Measurements from ENCODE around the gene SLC25A44.

The SLC25A44 gene

DNA sequence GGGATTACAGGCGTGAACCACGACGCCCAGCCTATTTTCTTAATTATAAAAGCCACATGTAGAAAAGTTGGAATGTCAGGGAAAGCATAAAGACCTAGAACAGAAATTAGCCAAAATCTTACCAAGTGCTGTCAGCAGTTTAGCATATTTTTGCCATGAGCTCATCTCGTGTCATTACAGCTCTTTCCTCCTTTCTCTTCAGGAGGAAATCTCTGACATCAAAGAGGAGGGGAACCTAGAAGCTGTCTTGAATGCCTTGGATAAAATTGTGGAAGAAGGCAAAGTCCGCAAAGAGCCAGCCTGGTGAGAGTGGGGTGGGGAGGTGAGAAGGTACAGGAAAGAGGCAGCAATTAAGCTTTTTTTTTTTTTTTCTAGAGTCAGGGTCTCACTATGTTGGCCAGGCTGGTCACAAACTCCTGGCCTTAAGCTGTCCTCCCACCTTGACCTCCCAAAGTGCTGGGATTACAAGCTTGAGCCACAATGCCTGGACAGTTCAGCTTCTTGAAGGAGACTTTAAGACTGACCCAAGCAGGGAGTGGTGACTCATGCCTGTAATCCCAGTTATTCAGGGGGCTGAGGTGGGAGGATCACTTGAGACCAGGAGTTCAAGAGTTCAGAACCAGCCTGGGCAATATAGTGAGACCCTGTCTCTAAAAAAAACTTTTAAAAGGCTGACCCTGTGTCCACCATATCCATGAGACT lies 39.7 kb downstream of the SLC25A44 start:
- Histone ChIP-seq H3K4me1 (no peaks in the 10 kb centered on the region), H2AFZ (no peak overlapping the region), H3K4me3 (ENCODE audit: low read depth, low read length) (no peak overlapping the region), H3K79me2 (no peaks in the 10 kb centered on the region), H3K9ac (no peak overlapping the region), H3K36me3 (ENCODE audit: control insufficient read depth, insufficient read depth, low read length) (no peaks in the 10 kb centered on the region), H3K27ac (no peak overlapping the region), H3K27me3 (ENCODE audit: control insufficient read depth, insufficient read depth, low read length) (no peaks in the 10 kb centered on the region), H3K9me3 (ENCODE audit: control insufficient read depth, low read length) (no peaks in the 10 kb centered on the region), H3K4me2 (ENCODE audit: low read length) (no peak overlapping the region)
- TF ChIP-seq, protein P1, sequence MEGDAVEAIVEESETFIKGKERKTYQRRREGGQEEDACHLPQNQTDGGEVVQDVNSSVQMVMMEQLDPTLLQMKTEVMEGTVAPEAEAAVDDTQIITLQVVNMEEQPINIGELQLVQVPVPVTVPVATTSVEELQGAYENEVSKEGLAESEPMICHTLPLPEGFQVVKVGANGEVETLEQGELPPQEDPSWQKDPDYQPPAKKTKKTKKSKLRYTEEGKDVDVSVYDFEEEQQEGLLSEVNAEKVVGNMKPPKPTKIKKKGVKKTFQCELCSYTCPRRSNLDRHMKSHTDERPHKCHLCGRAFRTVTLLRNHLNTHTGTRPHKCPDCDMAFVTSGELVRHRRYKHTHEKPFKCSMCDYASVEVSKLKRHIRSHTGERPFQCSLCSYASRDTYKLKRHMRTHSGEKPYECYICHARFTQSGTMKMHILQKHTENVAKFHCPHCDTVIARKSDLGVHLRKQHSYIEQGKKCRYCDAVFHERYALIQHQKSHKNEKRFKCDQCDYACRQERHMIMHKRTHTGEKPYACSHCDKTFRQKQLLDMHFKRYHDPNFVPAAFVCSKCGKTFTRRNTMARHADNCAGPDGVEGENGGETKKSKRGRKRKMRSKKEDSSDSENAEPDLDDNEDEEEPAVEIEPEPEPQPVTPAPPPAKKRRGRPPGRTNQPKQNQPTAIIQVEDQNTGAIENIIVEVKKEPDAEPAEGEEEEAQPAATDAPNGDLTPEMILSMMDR (IDR thresholded peaks at IDR 0.05): no peak

DNA sequence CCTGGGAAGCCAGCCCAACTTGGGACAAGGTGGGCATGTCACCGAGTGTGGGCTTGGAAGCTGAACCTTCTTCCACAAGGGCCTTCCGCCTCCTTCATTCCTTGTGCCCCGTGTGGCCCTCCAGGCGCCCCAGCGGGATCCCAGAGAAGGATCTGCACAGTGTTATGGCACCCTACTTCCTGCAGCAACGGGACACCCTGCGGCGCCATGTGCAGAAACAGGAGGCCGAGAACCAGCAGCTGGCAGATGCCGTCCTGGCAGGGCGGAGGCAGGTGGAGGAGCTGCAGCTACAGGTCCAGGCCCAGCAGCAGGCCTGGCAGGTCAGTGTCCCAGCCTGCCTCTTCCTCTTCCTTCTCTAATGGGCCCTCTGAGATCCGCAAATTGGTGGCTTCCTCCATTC lies 42.3 kb downstream of the SLC25A44 start:
- no peak overlapping the region for H3K4me3 ChIP-seq (ENCODE audit: low read depth, low read length)
- no peak overlapping the region for H2AFZ ChIP-seq
- H3K27me3 ChIP-seq (ENCODE audit: control insufficient read depth, insufficient read depth, low read length): no peaks in the 10 kb centered on the region
- no peak overlapping the region for H3K4me2 ChIP-seq (ENCODE audit: low read length)
- TF ChIP-seq, protein P1 (IDR thresholded peaks at IDR 0.05): no peak
- H3K36me3 ChIP-seq (ENCODE audit: control insufficient read depth, insufficient read depth, low read length): no peaks in the 10 kb centered on the region
- H3K79me2 ChIP-seq: no peaks in the 10 kb centered on the region
- no peak overlapping the region for H3K27ac ChIP-seq
- no peak overlapping the region for H3K9ac ChIP-seq
- no peaks in the 10 kb centered on the region for H3K4me1 ChIP-seq
- no peaks in the 10 kb centered on the region for H3K9me3 ChIP-seq (ENCODE audit: control insufficient read depth, low read length)

DNA sequence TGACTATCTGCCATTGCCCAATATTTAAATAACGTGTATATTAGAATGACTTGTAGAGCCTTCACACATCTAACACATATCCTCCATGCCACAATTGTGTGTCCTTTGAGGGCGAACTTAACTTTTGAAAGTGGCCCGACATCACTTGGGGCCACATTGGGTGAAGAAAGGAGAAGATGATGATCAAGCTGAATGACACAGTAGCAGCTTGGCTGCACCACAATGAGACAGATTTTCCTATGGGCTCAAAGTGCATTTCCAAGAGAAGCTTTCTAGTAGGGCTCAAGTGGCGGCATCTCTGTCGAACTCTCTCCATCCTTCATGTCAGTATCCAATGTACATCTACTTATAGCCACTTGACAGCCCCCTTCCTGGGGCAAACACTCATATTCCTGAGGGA lies 44.3 kb downstream of the SLC25A44 start:
- Histone ChIP-seq H3K79me2 (no peaks in the 10 kb centered on the region), H3K36me3 (ENCODE audit: control insufficient read depth, insufficient read depth, low read length) (no peaks in the 10 kb centered on the region), H3K4me3 (ENCODE audit: low read depth, low read length) (no peak overlapping the region), H2AFZ (no peak overlapping the region), H3K9ac (no peak overlapping the region), H3K4me1 (no peaks in the 10 kb centered on the region), H3K4me2 (ENCODE audit: low read length) (no peak overlapping the region), H3K9me3 (ENCODE audit: control insufficient read depth, low read length) (no peaks in the 10 kb centered on the region), H3K27me3 (ENCODE audit: control insufficient read depth, insufficient read depth, low read length) (no peaks in the 10 kb centered on the region), H3K27ac (no peak overlapping the region)
- TF ChIP-seq, protein P1 (IDR thresholded peaks at IDR 0.05): no peak

DNA sequence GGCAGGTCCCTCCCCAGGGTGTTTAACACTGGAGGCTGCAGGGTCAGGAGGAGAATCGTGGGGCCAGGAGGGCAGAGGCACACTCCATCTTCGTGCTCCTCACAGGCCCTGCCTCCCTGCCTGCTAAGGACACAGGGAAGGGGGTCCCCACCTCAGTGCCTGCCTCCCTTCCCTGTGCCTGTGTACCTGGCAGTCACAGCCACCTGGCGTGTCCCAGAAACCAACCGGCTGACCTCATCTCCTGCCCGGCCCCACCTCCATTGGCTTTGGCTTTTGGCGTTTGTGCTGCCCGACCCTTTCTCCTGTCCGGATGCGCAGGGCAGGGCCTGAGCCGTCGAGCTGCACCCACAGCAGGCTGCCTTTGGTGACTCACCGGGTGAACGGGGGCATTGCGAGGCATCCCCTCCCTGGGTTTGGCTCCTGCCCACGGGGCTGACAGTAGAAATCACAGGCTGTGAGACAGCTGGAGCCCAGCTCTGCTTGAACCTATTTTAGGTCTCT lies 47.5 kb downstream of the SLC25A44 start:
- Histone ChIP-seq H3K4me3 (ENCODE audit: low read depth, low read length) (no peak overlapping the region), H3K4me2 (ENCODE audit: low read length) (no peak overlapping the region), H3K9me3 (ENCODE audit: control insufficient read depth, low read length) (no peaks in the 10 kb centered on the region), H3K27me3 (ENCODE audit: control insufficient read depth, insufficient read depth, low read length) (no peaks in the 10 kb centered on the region), H3K79me2 (no peaks in the 10 kb centered on the region), H3K9ac (no peak overlapping the region), H2AFZ (no peak overlapping the region), H3K4me1 (no peaks in the 10 kb centered on the region), H3K36me3 (ENCODE audit: control insufficient read depth, insufficient read depth, low read length) (no peaks in the 10 kb centered on the region), H3K27ac (no peak overlapping the region)
- TF ChIP-seq, protein P1 (IDR thresholded peaks at IDR 0.05): no peak

DNA sequence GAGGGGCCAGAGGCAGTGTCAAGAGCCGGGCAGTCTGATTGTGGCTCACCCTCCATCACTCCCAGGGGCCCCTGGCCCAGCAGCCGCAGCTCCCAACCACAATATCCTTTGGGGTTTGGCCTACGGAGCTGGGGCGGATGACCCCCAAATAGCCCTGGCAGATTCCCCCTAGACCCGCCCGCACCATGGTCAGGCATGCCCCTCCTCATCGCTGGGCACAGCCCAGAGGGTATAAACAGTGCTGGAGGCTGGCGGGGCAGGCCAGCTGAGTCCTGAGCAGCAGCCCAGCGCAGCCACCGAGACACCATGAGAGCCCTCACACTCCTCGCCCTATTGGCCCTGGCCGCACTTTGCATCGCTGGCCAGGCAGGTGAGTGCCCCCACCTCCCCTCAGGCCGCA lies 48.0 kb downstream of the SLC25A44 start, which contains the start of gene BGLAP:
Gene BGLAP, plus strand, starts transcription at position 259 of the 400 bp plus-strand sequence. Its CDS starts 48 bp downstream, at position 307.
- no peak within 1 kb of the TSS for H3K9ac ChIP-seq
- no peaks in the 10 kb centered on the region for H3K79me2 ChIP-seq
- H3K9me3 ChIP-seq (ENCODE audit: control insufficient read depth, low read length): no peaks in the 10 kb centered on the region
- no peak within 1 kb of the TSS for H3K4me2 ChIP-seq (ENCODE audit: low read length)
- TF ChIP-seq, protein P1 (IDR thresholded peaks at IDR 0.05): no peak
- no peak within 1 kb of the TSS for H3K27ac ChIP-seq
- no peaks in the 10 kb centered on the region for H3K4me1 ChIP-seq
- H3K4me3 ChIP-seq (ENCODE audit: low read depth, low read length): no peak within 1 kb of the TSS
- H2AFZ ChIP-seq: no peak within 1 kb of the TSS
- no peaks in the 10 kb centered on the region for H3K27me3 ChIP-seq (ENCODE audit: control insufficient read depth, insufficient read depth, low read length)
- no peaks in the 10 kb centered on the region for H3K36me3 ChIP-seq (ENCODE audit: control insufficient read depth, insufficient read depth, low read length)

Data from parathyroid adenoma (tissue), 2 donors.